Retinal pigment epithelial cell (primary cell): Measurements from ENCODE around the gene ALOX15.
"Not testable (repeated sequence)": the region's sequence is repeated elsewhere in the genome, so short reads cannot be mapped to it uniquely, and the experiment has no call there.

Source experiments
- DNase-seq: peaks from one replicate; pipeline ENCODE4 v3.0.0-alpha.2; 2010; ENCODE audit warnings: low read depth
- H3K4me3 ChIP-seq: 2 replicates; pipeline ENCODE4 v1.5.1; 2011; ENCODE audit warnings: mild to moderate bottlenecking, low read length, control low read depth, moderate library complexity
- TF ChIP-seq, protein P1 (sequence below): conservative IDR thresholded peaks from 2 replicates; pipeline ENCODE4 v1.5.1; 2011; ENCODE audit warnings: low read depth, low read length, control low read depth, inconsistent platforms

Gene ALOX15, protein sequence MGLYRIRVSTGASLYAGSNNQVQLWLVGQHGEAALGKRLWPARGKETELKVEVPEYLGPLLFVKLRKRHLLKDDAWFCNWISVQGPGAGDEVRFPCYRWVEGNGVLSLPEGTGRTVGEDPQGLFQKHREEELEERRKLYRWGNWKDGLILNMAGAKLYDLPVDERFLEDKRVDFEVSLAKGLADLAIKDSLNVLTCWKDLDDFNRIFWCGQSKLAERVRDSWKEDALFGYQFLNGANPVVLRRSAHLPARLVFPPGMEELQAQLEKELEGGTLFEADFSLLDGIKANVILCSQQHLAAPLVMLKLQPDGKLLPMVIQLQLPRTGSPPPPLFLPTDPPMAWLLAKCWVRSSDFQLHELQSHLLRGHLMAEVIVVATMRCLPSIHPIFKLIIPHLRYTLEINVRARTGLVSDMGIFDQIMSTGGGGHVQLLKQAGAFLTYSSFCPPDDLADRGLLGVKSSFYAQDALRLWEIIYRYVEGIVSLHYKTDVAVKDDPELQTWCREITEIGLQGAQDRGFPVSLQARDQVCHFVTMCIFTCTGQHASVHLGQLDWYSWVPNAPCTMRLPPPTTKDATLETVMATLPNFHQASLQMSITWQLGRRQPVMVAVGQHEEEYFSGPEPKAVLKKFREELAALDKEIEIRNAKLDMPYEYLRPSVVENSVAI

DNA sequence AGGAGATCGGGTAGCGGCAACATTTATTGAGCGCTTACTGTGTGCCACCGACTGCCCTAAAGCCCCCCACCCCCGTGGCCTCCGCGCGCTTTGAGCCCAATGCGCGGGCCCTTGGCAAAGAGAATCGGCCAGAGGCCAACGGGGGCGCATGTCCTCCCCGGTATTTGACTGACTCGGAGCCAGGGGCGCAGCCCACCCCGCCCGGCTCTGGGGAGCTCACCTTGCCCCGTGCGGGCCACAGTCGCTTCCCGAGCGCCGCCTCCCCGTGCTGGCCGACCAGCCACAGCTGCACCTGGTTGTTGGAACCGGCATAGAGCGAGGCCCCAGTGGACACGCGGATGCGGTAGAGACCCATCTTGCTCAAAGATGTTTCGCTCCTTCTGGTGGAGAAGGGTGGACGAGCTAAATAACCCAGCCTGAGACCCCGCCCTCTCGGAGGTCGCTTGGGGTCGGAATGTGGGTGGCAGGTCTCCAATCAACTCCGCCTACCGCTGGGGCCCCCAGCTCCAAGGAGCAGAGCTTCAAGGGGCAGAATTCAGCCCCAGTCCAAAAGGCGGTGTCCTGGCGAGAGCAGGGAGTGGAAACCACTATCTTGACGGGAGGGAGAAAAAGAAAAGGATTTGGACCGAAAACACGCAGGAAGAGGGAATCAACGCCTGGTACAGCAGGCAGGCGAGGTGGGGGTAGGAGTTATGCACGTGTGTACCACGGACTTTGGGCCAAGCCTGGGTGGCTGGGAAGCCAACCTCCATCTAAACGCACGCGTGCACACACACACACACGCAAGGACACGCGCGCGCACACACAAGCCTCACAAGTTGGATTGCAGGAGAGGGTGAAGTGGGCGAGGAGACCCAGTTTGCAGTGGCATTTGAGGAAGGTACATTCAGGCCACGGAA is at the start of gene ALOX15:
TSS of gene ALOX15 (minus strand) at position 382 of the 899 bp plus-strand sequence. CDS start at position 355, 27 bp downstream.
- DNase-seq: no peak
- TF ChIP-seq, protein P1, sequence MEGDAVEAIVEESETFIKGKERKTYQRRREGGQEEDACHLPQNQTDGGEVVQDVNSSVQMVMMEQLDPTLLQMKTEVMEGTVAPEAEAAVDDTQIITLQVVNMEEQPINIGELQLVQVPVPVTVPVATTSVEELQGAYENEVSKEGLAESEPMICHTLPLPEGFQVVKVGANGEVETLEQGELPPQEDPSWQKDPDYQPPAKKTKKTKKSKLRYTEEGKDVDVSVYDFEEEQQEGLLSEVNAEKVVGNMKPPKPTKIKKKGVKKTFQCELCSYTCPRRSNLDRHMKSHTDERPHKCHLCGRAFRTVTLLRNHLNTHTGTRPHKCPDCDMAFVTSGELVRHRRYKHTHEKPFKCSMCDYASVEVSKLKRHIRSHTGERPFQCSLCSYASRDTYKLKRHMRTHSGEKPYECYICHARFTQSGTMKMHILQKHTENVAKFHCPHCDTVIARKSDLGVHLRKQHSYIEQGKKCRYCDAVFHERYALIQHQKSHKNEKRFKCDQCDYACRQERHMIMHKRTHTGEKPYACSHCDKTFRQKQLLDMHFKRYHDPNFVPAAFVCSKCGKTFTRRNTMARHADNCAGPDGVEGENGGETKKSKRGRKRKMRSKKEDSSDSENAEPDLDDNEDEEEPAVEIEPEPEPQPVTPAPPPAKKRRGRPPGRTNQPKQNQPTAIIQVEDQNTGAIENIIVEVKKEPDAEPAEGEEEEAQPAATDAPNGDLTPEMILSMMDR: no peak
- no peak within 1 kb of the TSS for H3K4me3 ChIP-seq

DNA sequence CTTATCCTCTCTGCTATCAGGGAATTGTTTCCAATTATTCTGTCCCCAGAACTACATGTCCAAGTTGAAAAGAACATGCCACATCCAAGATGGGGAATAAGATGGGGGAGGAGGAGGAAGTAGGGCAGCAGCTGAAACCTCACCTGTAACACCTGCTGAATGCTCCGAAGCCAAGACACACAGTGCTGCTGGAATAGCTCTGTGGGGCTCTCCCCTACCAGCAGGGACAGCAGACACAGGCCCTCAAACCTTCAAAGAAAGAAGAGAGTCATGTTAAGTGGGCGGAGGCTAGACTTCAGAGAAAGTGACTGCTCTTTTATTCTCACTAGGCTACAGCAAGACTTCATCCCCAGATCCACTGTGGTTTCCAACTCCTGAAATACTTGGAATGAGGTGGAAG is 49.3 kb upstream of the ALOX15 start:
- TF ChIP-seq, protein P1: no peak
- no peak for DNase-seq
- no peak overlapping the region for H3K4me3 ChIP-seq

DNA sequence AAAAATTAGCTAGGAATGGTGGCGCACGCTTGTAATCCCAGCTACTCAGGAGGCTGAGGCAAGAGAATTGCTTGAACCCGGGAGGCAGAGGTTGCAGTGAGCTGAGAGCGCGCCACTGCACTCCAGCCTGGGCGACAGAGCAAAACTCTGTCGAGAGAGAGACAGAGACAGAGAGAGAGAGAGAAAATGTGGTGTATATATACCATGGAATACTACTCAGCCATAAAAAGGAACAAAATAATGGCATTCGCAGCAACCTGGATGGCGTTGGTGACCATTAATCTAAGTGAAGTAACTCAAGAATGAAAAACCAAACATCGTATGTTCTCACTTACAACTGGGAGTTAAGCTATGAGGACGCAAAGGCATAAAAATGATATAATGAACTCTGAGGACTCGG is 48.4 kb upstream of the ALOX15 start:
- not testable (repeated sequence) for DNase-seq

DNA sequence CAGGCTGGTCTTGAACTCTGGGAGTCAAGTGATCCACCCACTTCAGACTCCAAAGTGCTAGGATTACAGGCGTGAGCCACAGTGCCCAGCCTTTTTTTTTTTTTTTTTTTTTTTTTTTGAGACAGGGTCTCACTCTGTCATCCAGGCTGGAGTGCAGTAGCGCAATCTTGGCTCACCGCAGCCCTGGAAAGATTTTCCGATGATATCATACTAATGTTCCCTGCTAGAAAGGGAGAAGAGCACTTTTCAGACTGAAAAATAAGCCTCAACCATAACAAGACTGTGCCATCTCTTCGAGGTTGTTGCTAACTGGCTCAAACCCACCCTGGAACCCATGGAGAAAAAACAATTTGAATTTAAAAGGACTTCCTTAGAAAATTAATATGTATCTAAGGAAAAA is 42.3 kb upstream of the ALOX15 start:
- not testable (repeated sequence) for H3K4me3 ChIP-seq, DNase-seq

More for the DNA sequence above, 48.4 kb upstream of the ALOX15 start:
- not testable (repeated sequence) for H3K4me3 ChIP-seq

DNA sequence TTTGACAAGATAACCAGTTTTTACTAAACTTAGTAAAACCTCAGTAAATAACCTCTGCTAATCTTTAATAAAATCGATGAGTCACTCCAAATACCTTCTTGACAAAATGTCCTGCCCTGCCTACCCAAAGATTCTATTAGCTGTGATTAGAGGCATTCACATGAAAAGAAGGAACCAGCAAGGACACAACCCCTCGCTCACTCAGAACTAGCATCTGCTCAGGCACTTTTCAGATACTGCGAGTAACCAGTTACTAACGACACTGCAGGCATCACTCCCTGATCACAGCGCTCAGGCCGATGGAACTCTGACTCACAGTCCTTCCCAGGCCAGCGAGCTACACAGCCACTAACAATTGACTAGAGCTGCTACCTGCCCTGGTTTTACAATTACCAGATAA is 38.2 kb upstream of the ALOX15 start:
- TF ChIP-seq, protein P1: no peak
- DNase-seq: no peak
- H3K4me3 ChIP-seq: no peak overlapping the region

DNA sequence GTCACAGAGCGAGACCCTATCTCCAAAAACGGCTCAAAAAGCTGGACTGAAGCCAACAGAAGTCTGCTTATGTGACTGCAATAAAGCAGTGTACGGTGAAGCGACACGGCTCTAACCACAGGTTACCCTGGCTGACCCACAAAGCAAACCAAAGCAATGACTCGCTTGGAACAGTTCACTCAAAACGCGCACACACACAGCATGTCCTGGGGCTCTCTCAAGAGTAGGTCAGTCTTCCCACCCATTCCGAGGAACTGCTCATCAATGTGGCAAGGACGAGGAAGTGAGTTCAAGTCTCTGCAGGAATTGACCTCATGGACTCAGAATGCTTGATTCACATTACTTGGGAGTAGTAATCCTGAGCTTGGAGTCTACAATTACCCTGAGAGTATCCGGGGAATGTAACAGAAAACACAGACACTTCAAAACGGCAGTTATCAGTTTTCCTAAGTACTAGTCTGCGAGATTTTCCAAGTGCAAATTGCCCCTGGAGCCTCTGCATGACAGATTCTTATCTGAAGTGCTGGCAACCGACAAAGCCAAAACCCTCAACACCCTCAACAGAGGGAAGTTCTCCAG is 37.1 kb upstream of the ALOX15 start:
- TF ChIP-seq, protein P1: no peak

DNA sequence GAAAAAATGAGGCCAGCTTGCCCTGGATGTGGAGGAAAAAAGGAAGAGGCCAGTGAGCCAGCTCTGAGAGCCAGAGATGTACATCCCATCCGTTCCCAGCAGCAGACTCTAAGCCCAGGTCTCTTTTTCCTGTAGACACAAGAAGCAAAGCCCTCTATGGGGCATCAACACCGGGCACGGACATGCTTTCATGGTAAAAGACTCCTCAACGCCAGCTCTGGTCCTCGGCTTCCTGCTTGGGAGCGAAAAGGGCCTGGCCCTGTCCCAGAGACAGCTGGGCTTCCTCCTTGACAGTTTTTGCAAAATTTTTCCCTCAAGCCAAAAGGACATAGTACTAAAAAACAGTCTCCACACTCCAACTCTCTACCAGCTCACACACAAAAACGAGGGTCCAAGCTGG is 35.3 kb upstream of the ALOX15 start:
- TF ChIP-seq, protein P1: no peak
- DNase-seq: no peak
- no peak overlapping the region for H3K4me3 ChIP-seq

More for the DNA sequence above, 37.1 kb upstream of the ALOX15 start:
- no peak overlapping the region for H3K4me3 ChIP-seq
- no peak for DNase-seq
